ENCODE data around the gene FGFR2.

FGFR2 gene

DNA sequence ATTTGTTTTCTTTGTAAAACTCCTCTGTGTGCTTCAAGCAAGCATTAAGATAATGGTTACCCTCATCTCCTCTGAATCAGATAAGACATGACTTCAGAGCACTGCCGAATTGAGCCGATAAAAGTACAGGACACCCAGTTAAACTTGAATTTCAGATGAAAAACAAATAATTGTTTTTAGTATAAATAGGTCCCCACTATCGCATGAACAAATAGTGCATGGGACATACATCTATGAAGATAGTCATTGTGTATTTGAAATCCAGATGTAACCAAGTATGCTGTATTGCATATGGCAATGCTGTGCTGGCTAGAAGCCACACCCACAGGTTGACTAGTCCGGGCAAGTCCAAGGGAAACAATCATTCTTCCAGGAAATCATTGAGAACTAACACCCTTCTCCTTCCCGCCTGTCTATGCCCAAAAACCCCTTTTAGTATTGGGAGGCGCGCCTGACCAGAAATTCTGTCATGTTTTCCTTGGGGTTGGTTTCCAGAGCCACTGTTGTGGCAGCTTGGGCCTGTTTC, 12.6 kb upstream of the FGFR2 start:
- DNase-seq (no peak), ATAC-seq (no peak)

DNA sequence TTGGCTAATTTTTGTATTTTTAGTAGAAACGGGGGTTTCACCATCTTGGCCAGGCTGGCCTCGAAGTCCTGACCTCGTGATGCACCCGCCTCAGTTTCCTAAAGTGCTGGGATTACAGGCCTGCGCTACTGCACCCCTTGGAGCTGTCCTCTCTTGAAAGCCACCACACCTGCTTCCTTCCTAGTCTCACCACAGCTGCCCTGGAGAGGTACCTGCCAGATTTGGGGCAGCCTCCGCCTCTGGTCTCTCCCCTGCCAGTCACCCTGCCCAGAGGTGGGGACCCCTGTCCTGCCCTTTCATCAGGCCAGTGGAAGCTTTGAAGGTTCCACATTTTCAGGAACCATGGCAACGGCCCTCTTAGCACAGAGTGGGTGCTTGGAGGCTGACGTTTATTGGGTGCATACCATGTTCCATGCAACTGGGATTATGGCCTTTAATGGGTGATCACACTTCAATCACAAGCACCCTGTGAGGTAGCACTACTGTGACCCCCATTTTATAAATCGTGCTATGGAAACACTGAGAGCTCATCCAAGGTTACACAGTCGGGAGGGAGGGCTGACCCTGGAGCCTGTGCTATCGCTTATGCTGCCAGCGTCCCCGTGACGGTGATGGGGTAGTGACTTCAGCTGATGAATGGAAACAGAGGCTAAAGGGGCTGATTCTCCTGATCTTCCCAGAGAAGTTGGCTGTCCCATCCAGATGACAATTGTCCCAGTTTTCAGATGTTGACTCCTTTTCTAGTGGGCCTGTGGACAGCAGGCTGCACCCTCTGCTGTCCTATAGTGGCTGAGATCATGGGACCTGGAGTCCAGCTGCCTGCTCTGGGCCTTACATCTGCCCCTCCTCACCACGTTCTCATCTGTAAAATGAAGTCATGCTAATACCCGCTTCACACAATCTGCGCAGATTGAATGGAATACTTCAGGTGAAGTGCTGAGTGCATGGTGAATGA, 11.5 kb upstream of the FGFR2 start:
- DNase-seq (no peak), ATAC-seq (no peak)

DNA sequence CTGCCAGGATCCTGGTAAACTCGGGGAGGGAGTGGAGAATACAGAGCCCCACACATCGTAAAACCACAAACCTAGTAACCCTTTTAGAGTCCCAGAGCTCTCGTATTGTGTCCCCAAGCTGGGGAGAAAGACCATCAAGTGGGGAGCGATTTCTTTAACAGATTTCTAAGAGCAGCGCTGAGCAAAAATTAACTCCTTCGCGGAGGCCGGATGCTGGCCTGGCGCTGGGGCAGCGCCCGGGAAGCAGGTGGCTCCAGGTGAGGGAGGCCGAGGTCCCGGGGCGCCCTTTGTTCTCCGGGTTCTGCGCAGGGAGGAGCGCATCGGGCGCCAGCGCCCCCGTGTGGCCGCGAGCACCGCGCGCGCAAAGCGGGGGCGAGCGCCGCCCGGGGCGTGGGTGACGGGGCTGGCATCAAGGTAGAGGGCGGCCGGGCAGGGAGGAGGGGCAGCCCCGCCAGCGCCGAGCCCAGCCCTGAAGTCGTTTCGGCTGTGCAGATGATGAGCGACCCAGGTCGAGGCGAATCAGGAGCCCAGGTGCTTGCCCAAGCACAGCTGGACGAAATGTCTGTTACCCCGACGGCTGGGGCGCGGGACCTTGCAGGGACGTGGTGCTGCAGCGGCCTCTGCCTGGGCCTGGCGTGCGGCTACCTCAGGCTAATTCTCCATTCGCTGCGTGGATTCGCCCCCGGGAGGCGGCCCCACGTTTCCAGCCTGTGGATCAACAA, 10.4 kb upstream of the FGFR2 start:
- ATAC-seq (peak; percentile 54), DNase-seq (peak; percentile 46)

DNA sequence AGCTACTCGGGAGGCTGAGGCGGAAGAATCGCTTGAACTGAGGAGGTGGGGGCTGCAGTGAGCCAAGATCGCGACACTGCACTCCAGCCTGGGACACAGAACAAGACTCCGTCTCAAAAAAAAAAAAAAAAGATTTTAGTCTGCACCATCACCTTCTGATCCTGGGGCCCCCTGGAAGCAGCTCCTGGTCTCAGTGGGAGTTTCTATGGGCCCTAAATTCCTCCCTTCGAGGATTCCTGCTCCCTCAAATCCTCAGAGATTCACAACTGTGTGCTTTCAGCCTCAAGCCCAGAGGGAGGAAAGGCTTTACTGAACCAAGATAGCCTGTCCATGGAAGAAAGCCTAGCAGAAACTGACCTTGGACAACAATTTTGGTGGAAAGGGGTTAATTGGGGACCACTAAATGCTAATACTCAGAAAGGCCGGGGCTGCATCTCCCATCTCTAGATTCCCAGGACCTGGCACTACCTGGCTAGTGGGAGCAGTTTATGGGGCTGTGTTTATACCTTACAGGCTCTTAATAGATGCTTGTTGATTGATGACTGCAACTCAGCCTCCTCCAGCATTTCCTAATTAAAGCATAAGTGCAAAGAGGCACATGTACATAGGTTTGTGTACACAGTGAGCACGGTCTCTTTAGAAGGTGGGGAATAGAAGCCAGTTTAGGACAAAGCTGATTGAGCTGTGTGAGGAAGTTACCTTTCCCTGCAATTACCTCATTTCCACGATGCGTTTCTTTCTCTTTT, 9.2 kb upstream of the FGFR2 start:
- DNase-seq (no peak), ATAC-seq (no peak)

DNA sequence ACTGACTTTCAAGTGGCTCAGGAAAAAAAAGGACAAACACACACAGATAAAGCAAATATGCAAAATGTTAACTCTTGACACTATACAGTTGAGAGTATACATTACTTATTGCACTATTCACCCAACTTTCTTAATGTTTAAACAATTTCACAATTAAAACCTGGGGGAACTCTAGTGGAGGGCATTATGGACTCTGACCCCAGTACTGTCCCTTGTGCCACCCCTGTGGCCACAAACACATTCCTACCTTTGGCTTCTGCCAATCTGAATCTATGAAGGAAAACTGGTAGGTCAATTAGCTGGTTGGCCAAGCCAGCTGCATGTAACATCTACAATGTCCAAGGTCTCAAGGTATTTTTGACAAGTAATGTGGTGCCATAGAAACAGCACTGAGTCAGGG, 7.5 kb upstream of the FGFR2 start:
- no peak for ATAC-seq
- DNase-seq: no peak

DNA sequence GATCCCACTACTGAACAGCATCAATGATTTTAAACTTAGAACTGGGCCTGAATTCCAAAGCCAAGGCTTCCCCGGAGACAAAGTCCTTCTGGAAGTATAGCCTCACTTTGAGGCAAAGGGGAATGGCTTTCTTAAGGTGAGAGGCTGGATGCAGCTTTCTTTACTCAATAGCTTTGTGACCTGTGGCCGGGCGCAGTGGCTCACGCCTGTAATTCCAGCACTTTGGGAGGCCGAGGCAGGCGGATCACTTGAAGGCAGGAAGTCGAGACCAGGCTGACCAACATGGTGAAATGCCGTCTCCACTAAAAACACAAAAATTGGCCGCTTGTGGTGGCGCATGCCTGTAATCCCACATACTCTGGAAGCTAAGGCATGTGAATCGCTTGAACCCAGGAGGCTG, 3.2 kb upstream of the FGFR2 start:
- DNase-seq (no peak), ATAC-seq (no peak)

DNA sequence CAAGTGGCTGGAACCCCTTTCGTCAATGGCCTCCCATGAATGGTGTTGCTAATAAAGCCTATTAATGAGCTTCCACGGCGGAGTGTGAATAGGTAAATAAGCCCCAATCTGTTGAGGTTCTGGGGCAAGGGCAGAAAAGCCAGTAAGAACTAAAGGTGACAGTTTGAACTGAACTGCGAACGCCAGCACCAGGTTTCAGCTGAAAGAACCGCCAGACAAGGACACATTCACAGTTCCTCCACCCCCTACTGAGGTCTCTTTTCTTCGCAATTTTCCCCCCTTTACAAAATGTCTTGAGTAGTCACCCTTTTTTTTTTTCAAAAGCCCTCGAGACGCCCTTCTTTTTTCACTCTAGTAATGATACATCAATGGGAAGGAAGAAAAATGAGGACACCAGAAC, 2.4 kb upstream of the FGFR2 start:
- DNase-seq (no peak), ATAC-seq (no peak)

DNA sequence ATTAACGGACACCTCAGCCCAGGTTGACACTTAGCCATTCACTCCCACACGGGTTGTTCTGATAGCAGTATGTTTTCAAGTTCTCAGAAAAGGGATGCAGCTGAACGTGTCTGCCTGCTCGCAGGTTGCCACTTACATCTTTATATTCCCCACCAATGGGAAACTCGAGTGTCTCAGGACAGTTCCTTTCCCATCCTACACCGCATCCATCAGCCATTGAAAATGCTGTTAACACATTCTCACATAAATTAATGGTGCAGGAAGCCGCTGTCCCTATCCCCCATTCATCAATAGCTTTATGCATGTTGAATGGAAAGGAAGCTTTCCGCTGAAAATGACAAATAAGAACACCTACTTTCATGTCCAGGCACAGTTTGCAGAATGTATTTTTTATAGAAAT, 1.7 kb upstream of the FGFR2 start:
- DNase-seq (no peak), ATAC-seq (no peak)

DNA sequence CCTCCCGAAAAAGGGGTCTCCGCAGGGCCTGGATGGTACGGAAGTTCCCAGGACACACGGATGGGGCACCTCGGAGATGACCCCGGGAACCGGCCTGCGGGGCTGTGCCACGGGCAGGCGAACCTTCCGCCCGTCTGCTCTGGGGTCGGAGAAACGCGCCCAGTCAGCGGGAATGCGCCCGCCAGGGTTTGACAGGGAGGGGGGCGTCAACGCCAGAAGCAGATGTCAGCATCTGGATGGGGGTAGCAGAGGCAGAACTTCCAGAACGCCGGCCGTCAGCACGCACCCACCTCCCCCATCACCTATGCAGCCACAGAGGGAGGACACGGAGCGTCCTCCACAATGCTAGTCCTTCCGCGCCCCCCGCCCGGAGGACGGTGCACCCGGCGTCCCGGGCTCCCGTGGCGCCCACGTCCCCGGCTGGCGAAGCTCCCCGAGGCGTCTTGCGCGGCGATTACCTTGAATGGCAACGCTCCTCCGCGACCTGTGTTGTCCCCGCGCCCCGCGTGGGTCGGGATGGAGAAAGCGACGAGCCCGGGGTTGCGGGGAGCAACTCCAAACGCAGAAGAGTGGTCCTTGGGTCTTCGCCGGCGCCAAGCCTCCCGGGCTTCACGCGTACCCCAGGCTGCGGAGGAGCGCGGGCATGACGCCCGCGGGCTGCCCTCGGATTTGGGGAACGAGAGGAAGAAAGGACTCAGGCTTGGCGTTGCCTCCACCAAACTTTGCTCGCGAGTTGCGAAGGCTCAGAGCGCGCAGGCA, 561 bp downstream of the FGFR2 start:
- no peak for ATAC-seq
- no peak for DNase-seq

DNA sequence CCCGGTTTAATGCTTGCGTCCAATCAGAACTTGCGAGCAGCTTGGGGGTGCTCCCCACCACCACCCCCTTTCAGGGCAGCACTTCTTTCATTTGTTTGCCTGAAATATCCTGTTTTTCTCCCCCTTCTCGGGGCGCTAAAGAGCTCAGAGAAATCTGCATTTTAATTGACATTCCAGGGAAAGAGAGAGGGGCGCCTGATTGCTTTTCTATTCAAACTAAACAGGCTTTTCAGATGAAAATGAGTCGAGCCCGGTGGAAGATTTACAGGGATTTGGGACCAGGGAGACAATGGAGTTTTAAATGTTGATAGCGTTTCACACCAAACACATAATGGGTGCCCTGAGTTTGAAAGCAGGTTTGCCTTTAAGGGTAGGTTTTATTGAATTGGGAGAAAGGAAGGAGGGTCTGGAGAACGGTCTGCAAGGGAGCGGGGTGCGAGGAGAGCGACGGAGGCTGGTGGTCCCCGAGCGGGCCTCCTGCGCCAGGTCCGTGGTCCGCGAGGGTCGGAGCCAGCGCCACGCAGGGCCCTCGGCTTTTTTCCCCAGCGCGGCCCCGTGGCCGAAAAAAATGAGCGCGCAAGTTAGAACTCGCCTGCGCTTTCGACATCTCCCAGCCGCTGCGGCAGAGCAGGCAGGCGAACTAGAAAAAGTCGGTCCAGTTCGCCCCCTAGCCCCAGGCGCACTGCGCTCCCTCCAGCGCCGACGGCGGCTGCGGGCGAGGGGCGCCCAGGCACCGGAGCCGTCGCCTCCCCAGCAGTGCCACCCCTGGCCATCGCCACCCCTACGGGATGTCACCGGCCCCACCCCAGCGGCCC, 1.3 kb downstream of the FGFR2 start:
- DNase-seq (no peak), ATAC-seq (no peak)

DNA sequence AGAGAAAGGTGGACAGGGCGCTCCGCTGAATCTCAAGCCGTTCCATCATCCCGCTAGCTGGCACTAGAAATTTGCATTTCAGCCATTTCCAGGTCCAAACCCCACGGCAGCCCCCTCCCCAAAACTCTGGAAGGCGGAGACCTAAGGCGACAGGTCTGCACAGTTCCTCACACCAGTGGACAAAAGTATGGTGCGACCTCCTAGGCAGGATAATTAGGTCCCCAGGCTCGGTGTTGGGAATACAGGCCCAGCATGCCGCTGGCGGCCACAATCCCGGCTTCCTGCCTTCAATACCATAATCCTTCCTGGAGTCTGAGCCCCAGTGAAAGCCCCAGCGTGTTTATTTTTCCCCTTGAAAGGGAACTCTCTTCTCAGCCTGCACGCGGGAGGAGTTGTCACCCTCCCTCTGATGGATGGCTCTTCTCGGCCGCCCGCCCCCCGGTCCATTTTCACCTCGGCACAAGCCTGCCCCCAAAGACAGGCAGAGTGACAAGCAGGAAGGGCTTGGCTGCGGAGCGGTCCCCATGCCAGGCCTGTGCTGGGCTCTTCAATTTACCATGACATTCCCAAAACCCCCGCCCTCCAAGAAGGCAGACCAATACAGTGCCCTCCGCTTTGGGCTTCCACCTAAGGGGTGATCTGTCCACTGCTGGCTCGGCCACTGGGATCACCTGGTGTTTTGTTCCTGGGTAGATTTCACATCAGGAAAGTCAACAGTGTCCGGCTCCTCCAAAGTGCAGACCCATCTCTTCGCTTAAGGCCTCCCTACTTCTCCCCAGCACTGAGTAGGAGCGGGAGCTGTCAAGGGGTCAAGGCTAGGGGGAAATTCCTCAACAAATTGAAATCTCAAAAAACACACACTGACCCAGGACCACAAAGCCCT, 2.2 kb downstream of the FGFR2 start:
- ATAC-seq: no peak
- no peak for DNase-seq

DNA sequence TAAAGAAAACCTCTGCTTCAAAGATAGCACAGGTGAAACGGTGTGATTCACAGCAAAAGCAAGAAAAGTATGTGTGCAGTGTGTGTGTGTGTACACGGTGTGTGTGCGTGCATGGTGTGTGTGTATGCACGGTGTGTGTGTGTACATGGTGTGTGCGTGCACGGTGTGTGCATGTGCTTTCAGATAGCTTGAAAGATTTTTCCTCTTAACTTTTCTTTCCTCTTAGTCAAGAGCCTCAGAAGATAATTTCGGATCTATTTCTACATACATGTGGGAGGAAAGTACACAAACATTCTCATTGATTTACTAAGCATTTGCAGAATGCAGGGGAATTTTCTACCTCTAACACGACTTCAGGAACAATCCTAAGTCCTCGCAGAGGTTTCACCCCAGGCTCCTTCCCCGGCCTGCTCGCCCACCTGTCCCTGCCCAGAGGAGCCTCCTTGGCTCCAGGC, 2.9 kb downstream of the FGFR2 start:
- DNase-seq: no peak

DNA sequence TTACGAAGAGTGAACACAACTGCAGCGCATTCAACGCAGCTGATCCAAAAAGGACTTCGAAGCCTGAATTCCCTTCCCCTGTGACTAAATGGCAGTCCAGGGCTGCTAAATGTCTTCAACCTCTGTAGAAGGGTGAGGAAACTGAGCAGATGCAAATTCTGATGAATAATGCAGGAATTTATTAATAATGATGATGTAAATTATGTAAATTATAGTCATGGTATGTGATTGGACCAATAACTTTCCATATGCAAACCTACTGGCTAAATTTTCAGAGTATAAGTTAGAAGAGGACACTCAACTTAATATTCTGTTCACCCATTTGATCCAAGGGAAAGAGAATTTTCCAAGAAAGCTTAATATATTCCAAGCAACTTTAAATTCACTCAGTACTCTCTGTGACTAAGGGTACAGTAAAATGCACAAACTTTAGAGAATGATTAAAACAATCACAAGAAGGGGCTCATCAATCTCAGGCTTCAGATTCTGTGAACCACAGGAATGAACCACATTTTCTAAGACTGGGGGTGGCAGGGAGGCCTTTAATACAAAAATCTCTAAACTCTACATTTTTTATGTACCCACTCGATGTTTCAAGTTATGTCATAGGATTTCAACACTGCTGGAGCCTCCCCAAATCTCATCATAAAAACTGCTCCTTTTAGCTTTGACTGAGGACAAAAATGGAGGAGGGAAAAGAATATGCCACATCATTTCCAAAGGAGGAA, 3.5 kb downstream of the FGFR2 start:
- DNase-seq (no peak), ATAC-seq (no peak)

More for the DNA sequence above, 2.9 kb downstream of the FGFR2 start:
- ATAC-seq: no peak

DNA sequence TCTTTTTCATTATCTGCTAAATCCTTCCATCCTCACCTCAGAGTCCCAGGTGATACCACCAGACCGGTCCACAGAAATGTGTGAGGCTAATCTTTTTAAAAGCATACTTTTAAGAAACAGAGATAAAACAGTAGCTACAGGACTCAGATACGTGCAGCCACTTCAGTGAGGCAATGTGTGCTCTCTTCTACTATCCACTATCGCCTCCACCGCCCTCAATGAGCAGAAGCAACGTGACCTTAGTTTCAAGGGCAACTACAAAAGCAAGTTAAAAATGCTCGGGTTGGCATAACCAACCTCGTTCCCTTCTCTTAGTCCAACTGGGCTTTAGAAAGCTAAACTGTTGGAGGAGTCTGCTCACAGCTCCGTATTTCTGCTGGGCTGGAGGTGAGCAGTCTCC, 4.2 kb downstream of the FGFR2 start:
- DNase-seq (no peak), ATAC-seq (no peak)

DNA sequence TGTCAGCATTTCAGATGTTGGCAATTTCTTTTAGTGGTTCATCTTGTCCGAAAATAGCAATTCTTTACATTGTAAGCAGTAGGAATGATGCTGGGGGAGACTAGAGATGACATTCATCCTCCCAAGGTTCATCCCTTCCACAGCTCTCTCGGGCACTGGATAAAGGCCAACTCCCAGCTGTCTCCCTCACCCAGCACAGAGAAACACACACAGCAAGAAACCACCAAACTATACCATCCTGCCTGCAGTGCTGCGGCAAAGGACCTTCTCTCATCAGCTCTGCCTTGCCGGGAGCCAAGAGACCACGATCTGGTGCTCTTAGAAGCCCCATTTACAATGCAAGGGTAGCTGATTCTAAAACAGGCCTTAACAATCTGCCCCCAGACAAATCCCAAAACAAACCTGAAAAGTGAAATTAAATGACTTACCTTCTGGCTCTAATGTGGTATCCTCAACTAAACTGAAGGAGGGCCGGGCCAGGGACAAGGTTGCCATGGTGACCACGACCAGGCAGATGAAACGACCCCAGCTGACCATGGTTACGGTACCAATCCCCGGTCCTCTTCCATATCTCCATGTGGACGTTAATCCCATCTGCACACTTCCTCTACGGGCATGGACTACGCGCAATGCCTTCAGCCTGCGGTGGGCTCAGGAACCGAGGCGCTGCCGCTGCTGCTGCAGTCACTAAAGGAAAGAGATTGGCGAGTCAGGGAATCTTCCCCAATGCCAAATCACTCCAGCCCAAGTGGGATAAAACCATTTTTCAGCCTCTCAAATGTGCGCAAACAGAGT, 4.8 kb downstream of the FGFR2 start:
- ATAC-seq: no peak
- no peak for DNase-seq

DNA sequence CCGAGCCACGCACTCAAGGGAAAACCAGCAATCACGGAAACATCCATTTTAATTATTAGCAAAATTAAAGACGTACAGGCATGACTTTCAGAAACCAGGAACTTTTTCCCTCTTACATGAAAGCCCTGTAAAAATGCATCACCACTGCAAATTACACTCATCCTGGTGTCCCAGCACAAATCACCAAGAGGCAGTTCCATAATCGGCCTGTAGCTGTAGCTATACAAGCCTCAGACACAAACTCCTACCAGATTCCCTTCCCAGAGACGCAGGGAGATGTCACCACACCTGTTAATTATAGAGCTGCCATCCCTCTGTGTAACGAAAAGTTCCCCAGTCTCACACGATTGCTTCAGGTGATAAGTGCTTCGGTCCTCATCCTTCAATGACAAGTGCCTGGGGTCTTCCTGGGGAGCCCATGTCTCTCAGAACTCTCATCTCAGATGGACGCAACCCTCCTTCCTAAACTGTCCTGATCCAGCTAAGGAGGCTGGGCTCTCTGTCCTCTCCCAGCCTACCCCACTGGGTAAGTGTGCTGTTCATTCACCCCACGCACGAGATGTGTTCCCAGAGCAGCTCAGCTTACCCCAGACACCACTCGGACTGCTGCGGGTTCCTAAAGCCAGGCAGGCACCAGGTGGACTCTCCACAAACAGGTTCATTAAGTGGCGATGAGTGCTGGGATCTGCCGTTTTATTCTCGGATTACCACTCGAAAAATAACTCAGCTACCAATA, 5.9 kb downstream of the FGFR2 start:
- DNase-seq: no peak
- ATAC-seq: no peak

DNA sequence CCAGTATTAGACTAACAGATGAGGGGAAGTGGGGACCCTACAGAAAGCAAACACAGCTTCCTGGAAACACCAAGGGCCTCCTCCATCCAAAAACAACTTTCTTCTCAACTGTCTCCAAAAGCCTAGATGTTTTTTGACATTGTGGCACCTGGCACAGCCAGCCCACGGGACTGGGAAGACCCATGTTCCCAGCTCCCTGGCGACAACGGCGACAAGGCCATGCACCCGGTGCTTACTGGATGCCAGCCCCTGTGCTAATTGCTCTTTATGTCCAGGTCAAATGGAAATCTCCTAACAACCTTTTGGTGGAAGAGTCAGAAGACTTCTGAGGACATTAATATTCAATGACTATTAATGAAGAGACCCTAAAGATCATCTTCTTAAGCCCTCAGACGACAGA, 7.1 kb downstream of the FGFR2 start:
- DNase-seq (no peak), ATAC-seq (no peak)

DNA sequence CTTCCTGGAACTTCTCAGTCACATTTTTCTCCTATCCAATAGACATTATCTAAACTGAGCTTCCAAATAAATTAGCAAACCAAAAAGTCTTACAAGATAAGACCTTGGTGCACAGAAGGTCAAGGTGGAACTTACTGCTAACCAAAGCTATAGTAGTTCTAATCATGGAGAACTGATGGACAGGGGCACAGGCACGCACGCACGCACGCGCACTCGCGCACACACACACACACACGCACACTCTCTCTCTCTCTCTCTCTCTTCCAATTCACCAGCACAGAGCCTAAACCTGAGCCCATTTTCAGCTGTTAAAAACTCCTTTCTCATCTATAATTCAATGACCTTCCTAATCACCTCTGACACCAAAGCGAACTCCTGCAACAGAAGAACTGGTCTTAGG, 7.5 kb downstream of the FGFR2 start:
- DNase-seq: no peak
- ATAC-seq: no peak

All from stimulated activated naive CD8-positive, alpha-beta T cell treated with anti-CD3 and anti-CD28 coated beads, Interleukin-15, Interleukin-2, amounts not matched to agents 100 U/mL and 50 U/mL, for 24 hours (primary cell).